Activated naive CD4-positive, alpha-beta T cell treated with anti-CD3 and anti-CD28 coated beads, Interleukin-2, amount 50 U/mL, for 16 hours (primary cell): Measurements from ENCODE around the gene BRME1.
"Not testable (repeated sequence)": the region's sequence is repeated elsewhere in the genome, so short reads cannot be mapped to it uniquely, and the experiment has no call there.

Experiments used
- DNase-seq: peaks from one replicate; pipeline ENCODE4 v3.0.0-alpha.2; 2020

The BRME1 gene

GRCh38 chr19:13926010-13926409 is 20.1 kb upstream of the BRME1 start:
- DNase-seq: no peak

- no peak for DNase-seq
These were observed 17.5 kb upstream of the BRME1 start for GRCh38 chr19:13923194-13923987.

GRCh38 chr19:13922118-13922517 is 16.2 kb upstream of the BRME1 start:
- not testable (repeated sequence) for DNase-seq

- DNase-seq: no peak
These were observed 15.2 kb upstream of the BRME1 start for GRCh38 chr19:13920940-13921747.

GRCh38 chr19:13920524-13920923 is 14.6 kb upstream of the BRME1 start:
- DNase-seq: no peak

- no peak for DNase-seq
These were observed 13.0 kb upstream of the BRME1 start for GRCh38 chr19:13918726-13919411.

GRCh38 chr19:13917888-13918406 is 12.0 kb upstream of the BRME1 start:
- DNase-seq: no peak

- no peak for DNase-seq
These were observed 8.9 kb upstream of the BRME1 start for GRCh38 chr19:13914777-13915176.

- no peak for DNase-seq
These were observed 7.4 kb upstream of the BRME1 start for GRCh38 chr19:13913352-13913751.

GRCh38 chr19:13909430-13909829 is 3.5 kb upstream of the BRME1 start:
- DNase-seq: no peak

- DNase-seq: no peak
These were observed 2.8 kb upstream of the BRME1 start for GRCh38 chr19:13908674-13909073.

GRCh38 chr19:13906910-13907309 is 993 bp upstream of the BRME1 start:
- DNase-seq: no peak

- peak; percentile 40 for DNase-seq
These were observed 596 bp upstream of the BRME1 start for GRCh38 chr19:13906521-13906904.

- no peak for DNase-seq
These were observed 2.8 kb downstream of the BRME1 start for GRCh38 chr19:13902993-13903555.

GRCh38 chr19:13899912-13900584 is 5.9 kb downstream of the BRME1 start:
- DNase-seq: no peak

- no peak for DNase-seq
These were observed 6.5 kb downstream of the BRME1 start for GRCh38 chr19:13899393-13899792.

GRCh38 chr19:13896227-13896626 is 9.7 kb downstream of the BRME1 start:
- no peak for DNase-seq

GRCh38 chr19:13894552-13894951 is 11.4 kb downstream of the BRME1 start:
- DNase-seq: no peak

- no peak for DNase-seq
These were observed 13.0 kb downstream of the BRME1 start for GRCh38 chr19:13892870-13893269.

GRCh38 chr19:13890136-13890535 is 15.8 kb downstream of the BRME1 start:
- no peak for DNase-seq

- no peak for DNase-seq
These were observed 17.6 kb downstream of the BRME1 start for GRCh38 chr19:13888281-13888680.

- no peak for DNase-seq
These were observed 18.4 kb downstream of the BRME1 start for GRCh38 chr19:13887517-13887916.
